RWPE1 (cell line): ENCODE data around the gene KCNF1.

Experiments
- CTCF ChIA-PET: fragments of 350-600 bp; sonication (Branson Sonifier 250); formaldehyde crosslinking; extraction: SDS; loops from one replicate; lab custom pipeline; 2021; lab: Yijun Ruan, JAX
- POLR2A ChIA-PET: fragments of 400-600 bp; formaldehyde crosslinking; extraction: SDS; loops from one replicate; lab custom pipeline; 2020; ENCODE audit warnings: antibody characterized with exemption; ENCODE audit not compliant: low non-redundant PET; lab: Yijun Ruan, JAX
- DNase-seq: peaks from one replicate; pipeline ENCODE4 v3.0.0; 2012; ENCODE audit warnings: low spot score
- H3K27ac ChIP-seq: fragments of 450-650 bp; 2 replicates; pipeline ENCODE4 v1.5.1; 2017
- TF ChIP-seq, protein P1 (sequence below): fragments of 450-650 bp; conservative IDR thresholded peaks from 2 replicates; pipeline ENCODE4 v1.5.1; 2017; ENCODE audit warnings: low read depth, mild to moderate bottlenecking

KCNF1 gene

DNA sequence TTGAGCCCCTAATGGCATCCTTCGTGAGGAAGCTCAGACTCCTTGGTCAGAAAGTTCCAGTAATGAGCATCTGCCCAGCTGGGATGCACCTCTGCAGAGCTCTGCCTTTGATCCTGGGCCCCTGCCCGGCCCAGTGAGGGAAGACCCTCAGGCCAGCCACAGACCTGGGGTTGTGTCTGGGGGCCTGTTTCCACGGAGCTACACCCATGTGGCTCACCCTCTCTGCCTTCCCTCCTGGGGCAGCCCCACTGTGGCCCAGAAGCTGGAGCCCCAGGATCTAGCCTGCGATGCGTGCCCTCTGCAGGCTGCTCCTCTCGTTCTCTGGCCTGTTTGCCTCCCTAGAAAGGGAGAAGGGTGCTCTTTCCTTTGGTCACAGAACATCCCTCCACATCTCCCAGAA, 9.8 kb downstream of the KCNF1 start:
- ChIA-PET POLR2A (no interaction called here), CTCF (no interaction called here)
- H3K27ac ChIP-seq, result no peak overlapping the region
- TF ChIP-seq, protein P1, sequence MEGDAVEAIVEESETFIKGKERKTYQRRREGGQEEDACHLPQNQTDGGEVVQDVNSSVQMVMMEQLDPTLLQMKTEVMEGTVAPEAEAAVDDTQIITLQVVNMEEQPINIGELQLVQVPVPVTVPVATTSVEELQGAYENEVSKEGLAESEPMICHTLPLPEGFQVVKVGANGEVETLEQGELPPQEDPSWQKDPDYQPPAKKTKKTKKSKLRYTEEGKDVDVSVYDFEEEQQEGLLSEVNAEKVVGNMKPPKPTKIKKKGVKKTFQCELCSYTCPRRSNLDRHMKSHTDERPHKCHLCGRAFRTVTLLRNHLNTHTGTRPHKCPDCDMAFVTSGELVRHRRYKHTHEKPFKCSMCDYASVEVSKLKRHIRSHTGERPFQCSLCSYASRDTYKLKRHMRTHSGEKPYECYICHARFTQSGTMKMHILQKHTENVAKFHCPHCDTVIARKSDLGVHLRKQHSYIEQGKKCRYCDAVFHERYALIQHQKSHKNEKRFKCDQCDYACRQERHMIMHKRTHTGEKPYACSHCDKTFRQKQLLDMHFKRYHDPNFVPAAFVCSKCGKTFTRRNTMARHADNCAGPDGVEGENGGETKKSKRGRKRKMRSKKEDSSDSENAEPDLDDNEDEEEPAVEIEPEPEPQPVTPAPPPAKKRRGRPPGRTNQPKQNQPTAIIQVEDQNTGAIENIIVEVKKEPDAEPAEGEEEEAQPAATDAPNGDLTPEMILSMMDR, result no peak
- DNase-seq, result no peak

DNA sequence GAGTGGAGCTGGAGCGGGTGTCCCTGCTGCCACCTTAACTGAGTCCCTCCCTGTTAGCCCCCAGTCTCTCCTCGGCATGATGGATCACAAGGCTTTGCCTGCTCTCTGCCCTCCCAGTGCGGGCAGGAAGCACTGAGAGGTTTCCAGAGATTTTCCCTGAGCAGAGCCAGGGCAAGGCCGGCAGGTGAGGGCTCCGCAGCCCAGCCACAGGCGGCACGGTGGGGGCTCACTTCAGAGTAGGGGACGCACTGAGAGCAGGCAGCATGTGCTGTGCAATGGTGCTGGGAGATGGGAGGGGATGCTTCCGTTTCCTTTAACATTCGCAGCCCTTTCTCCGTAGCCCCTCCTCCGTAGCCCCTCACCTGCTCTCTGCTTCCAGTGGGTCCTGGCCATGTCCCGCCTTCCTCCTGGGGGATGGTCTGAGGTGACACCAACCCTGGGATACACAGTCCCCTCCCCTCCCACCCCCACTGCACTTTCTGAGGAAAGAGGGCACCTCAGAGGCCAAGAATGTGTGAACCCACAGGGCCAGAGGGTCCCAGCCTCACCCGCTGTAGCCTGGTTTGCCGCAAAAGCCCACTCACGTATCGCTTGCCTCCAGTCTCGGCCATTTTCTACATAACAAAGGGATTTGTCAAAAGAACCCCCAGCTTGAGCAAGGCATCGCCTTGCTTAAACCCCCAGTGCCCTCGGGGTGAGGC, 10.7 kb downstream of the KCNF1 start:
- no peak for DNase-seq
- ChIA-PET CTCF (interaction anchor here (0.7 kb wide), 1 partner anchor 8 kb away, joined by 7 read pairs; no protein-coding TSS in a partner anchor), POLR2A (no interaction called here)
- TF ChIP-seq, protein P1, result no peak
- no peak overlapping the region for H3K27ac ChIP-seq

DNA sequence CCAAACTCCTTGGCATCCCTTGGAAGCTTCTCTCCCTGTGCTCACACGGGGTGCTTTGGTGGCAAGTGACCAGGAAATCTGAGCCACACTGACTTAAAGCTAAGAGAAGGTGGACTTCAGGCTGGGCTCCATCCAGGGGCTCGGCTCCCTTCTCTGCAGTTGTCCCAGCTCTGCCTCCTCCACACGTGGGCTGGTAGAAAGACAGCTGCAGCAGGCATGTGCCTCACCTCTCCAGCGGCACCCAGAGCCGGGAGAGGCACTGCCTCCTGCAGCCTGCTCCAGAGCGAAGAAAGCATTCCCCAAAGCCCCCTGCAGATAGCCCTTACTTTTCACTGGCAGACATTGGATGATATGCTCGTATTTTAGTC, 11.3 kb downstream of the KCNF1 start:
- H3K27ac ChIP-seq, result no peak overlapping the region
- TF ChIP-seq, protein P1, result no peak
- ChIA-PET CTCF (no interaction called here), POLR2A (no interaction called here)
- no peak for DNase-seq

DNA sequence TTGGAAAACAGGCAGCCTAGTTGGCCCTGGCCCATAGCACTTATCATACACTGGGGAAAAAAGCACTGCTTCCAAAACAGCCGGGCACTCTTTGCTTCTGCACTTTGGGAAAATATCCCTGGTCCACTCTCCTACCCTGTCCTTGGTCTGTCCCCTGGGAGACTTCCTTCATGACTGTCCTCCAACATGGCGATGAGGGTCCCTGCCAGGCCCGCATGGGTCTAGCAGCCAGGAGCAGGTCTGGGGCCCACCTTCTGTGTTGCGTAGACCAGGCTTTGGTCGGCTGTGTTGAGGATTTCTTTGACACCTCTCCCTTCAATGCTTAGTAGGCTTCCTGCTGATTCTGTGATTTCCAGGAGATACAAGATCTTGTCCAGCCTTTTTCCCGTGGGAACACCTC, 12.2 kb downstream of the KCNF1 start:
- TF ChIP-seq, protein P1, result no peak
- POLR2A ChIA-PET, result no interaction called here
- H3K27ac ChIP-seq, result no peak overlapping the region
- CTCF ChIA-PET, result no interaction called here
- no peak for DNase-seq

DNA sequence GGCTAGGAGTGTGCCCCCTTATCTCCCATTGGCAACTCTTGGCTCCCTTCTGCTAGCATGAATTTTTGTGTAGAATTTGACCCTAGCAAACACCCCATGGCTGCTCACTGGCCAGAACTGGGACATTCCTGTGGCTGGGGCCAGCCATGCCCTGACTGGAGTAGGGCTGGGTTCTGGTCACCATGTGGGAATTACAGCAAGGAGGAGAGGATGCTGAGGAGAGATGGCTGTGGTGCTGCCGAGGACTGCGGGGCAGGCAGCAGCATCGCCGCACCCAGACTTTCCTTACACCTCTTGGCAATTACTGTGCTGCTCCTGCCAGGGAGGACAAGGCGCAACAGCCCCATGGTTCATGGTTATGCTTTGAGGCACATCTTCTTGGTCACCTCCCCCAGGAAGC, 12.7 kb downstream of the KCNF1 start:
- no peak overlapping the region for H3K27ac ChIP-seq
- TF ChIP-seq, protein P1, result no peak
- no peak for DNase-seq
- POLR2A ChIA-PET, result no interaction called here
- CTCF ChIA-PET, result interaction anchor here (0.7 kb wide), 1 partner anchor 1891 kb away, joined by 3 read pairs; no protein-coding TSS in a partner anchor

DNA sequence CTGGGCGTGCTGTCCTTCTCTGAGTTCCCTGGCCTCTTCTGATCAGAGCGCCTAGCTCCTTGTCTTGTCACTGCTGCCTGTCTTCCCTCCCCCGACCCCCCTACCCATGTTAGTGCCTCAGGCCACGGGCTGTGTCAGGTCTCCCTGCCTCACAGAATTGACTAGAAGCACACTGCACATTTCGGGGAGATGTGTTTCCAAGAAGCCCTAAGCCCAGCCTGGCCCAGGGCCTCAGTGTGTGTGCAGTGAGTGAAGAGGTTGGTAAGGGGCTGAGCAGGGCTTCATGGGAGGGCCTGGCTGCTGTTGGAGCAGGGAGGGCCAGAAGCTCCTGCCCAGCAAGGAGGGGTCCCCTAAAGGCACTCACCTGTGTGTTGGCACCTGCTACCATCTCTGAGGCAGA, 13.1 kb downstream of the KCNF1 start:
- H3K27ac ChIP-seq, result no peak overlapping the region
- DNase-seq, result no peak
- POLR2A ChIA-PET, result no interaction called here
- CTCF ChIA-PET, result interaction anchor here (0.7 kb wide), 1 partner anchor 1890 kb away, joined by 3 read pairs; no protein-coding TSS in a partner anchor
- TF ChIP-seq, protein P1, result no peak
